Central memory CD8-positive, alpha-beta T cell (primary cell): ENCODE results near the gene NUB1.
A peak's percentile ranks its signal among the peaks of the same experiment; 100 is the strongest.

Source experiments
- ATAC-seq: fragments of 150-1000 bp; cut with Tn5 transposase; replicated peaks from 2 replicates; pipeline ENCODE4 v1.10.0; 2022; ENCODE audit warnings: mild to moderate bottlenecking, moderate FRiP score, moderate number of reproducible peaks; ENCODE audit not compliant: poor library complexity, severe bottlenecking; ENCODE audit errors: extremely low read depth
- DNase-seq, 2 donors: peaks; one replicate each; pipeline ENCODE4 v3.0.0; 2021; ENCODE audit warnings: low spot score in 2 of 2
- H3K27ac Mint-ChIP-seq: one replicate; pipeline ENCODE4 v1.8.0; 2022; ENCODE audit warnings: low read depth, mild to moderate bottlenecking, moderate library complexity, mixed read lengths
- H3K27me3 Mint-ChIP-seq: one replicate; pipeline ENCODE4 v1.8.0; 2022; ENCODE audit warnings: mixed read lengths
- H3K36me3 Mint-ChIP-seq: one replicate; pipeline ENCODE4 v1.8.0; 2022; ENCODE audit warnings: mild to moderate bottlenecking, moderate library complexity, mixed read lengths; ENCODE audit not compliant: insufficient read depth
- H3K4me1 Mint-ChIP-seq: one replicate; pipeline ENCODE4 v1.8.0; 2022; ENCODE audit warnings: mixed read lengths
- H3K4me3 Mint-ChIP-seq: one replicate; pipeline ENCODE4 v1.8.0; 2022; ENCODE audit warnings: mild to moderate bottlenecking, moderate library complexity, mixed read lengths
- H3K9me3 Mint-ChIP-seq: one replicate; pipeline ENCODE4 v1.8.0; 2022; ENCODE audit warnings: mixed read lengths

NUB1 gene

GRCh38 chr7:151410405-151411390 is 69.1 kb downstream of the NUB1 start:
- peaks cover 43% of the 10 kb centered on the region for H3K4me1 Mint-ChIP-seq
- peaks cover 34% of the 10 kb centered on the region for H3K36me3 Mint-ChIP-seq
- ATAC-seq (no peak), DNase-seq (peak; percentile 25 to 31)
- peak overlapping the region; percentile 69 for H3K4me3 Mint-ChIP-seq
- no peaks in the 10 kb centered on the region for H3K9me3 Mint-ChIP-seq
- H3K27me3 Mint-ChIP-seq: peaks cover 26% of the 10 kb centered on the region
- peak overlapping the region; percentile 94 for H3K27ac Mint-ChIP-seq

GRCh38 chr7:151411551-151411950 is 69.9 kb downstream of the NUB1 start:
- peak overlapping the region; percentile 69 for H3K4me3 Mint-ChIP-seq
- H3K27ac Mint-ChIP-seq: peak overlapping the region; percentile 94
- H3K9me3 Mint-ChIP-seq: no peaks in the 10 kb centered on the region
- H3K4me1 Mint-ChIP-seq: peaks cover 43% of the 10 kb centered on the region
- DNase-seq (no peak), ATAC-seq (no peak)
- H3K36me3 Mint-ChIP-seq: peaks cover 34% of the 10 kb centered on the region
- peaks cover 29% of the 10 kb centered on the region for H3K27me3 Mint-ChIP-seq

GRCh38 chr7:151412318-151412717 is 70.7 kb downstream of the NUB1 start:
- ATAC-seq: no peak
- Mint-ChIP-seq H3K27ac (no peak overlapping the region), H3K27me3 (peaks cover 37% of the 10 kb centered on the region)

GRCh38 chr7:151413241-151413640 is 71.6 kb downstream of the NUB1 start:
- H3K9me3 Mint-ChIP-seq: no peaks in the 10 kb centered on the region
- H3K36me3 Mint-ChIP-seq: peaks cover 35% of the 10 kb centered on the region
- H3K4me3 Mint-ChIP-seq: peak overlapping the region; percentile 2
- ATAC-seq (no peak), DNase-seq (no peak)
- no peak overlapping the region for H3K27ac Mint-ChIP-seq
- H3K27me3 Mint-ChIP-seq: peaks cover 39% of the 10 kb centered on the region
- peaks cover 43% of the 10 kb centered on the region for H3K4me1 Mint-ChIP-seq

More at GRCh38 chr7:151412318-151412717, 70.7 kb downstream of the NUB1 start:
- no peak overlapping the region for H3K4me3 Mint-ChIP-seq
- peaks cover 43% of the 10 kb centered on the region for H3K4me1 Mint-ChIP-seq
- no peaks in the 10 kb centered on the region for H3K9me3 Mint-ChIP-seq
- H3K36me3 Mint-ChIP-seq: peaks cover 34% of the 10 kb centered on the region
- DNase-seq: no peak

- Mint-ChIP-seq H3K9me3 (peaks cover 3% of the 10 kb centered on the region), H3K36me3 (peaks cover 20% of the 10 kb centered on the region), H3K4me3 (no peak overlapping the region), H3K4me1 (peaks cover 34% of the 10 kb centered on the region), H3K27me3 (peaks cover 40% of the 10 kb centered on the region), H3K27ac (no peak overlapping the region)
- no peak for DNase-seq
- ATAC-seq: no peak
These were observed 73.9 kb downstream of the NUB1 start for GRCh38 chr7:151415375-151416105.

GRCh38 chr7:151416112-151416940 is 74.7 kb downstream of the NUB1 start:
- Mint-ChIP-seq H3K36me3 (peaks cover 14% of the 10 kb centered on the region), H3K9me3 (peaks cover 5% of the 10 kb centered on the region), H3K27me3 (peaks cover 40% of the 10 kb centered on the region), H3K4me1 (peaks cover 26% of the 10 kb centered on the region), H3K4me3 (no peak overlapping the region), H3K27ac (no peak overlapping the region)
- ATAC-seq (no peak), DNase-seq (no peak)

GRCh38 chr7:151416941-151417315 is 75.3 kb downstream of the NUB1 start:
- Mint-ChIP-seq H3K4me3 (no peak overlapping the region), H3K27ac (peak overlapping the region; percentile 35), H3K36me3 (peaks cover 11% of the 10 kb centered on the region), H3K4me1 (peaks cover 24% of the 10 kb centered on the region), H3K27me3 (peaks cover 40% of the 10 kb centered on the region), H3K9me3 (peaks cover 5% of the 10 kb centered on the region)
- DNase-seq (no peak), ATAC-seq (no peak)

GRCh38 chr7:151420144-151420543 is 78.5 kb downstream of the NUB1 start:
- peaks cover 5% of the 10 kb centered on the region for H3K9me3 Mint-ChIP-seq

GRCh38 chr7:151422212-151422611 is 80.6 kb downstream of the NUB1 start:
- Mint-ChIP-seq H3K27me3 (peaks cover 37% of the 10 kb centered on the region), H3K27ac (no peak overlapping the region), H3K9me3 (peaks cover 5% of the 10 kb centered on the region), H3K4me3 (no peak overlapping the region), H3K4me1 (no peaks in the 10 kb centered on the region), H3K36me3 (peaks cover 2% of the 10 kb centered on the region)
- no peak for DNase-seq
- ATAC-seq: no peak

More at GRCh38 chr7:151420144-151420543, 78.5 kb downstream of the NUB1 start:
- ATAC-seq (no peak), DNase-seq (no peak)
- Mint-ChIP-seq H3K27me3 (peaks cover 47% of the 10 kb centered on the region), H3K4me1 (no peaks in the 10 kb centered on the region), H3K4me3 (no peak overlapping the region), H3K27ac (no peak overlapping the region), H3K36me3 (peaks cover 2% of the 10 kb centered on the region)

GRCh38 chr7:151423226-151423625 is 81.6 kb downstream of the NUB1 start:
- H3K36me3 Mint-ChIP-seq: no peaks in the 10 kb centered on the region
- peaks cover 34% of the 10 kb centered on the region for H3K27me3 Mint-ChIP-seq
- peaks cover 6% of the 10 kb centered on the region for H3K4me1 Mint-ChIP-seq
- no peak overlapping the region for H3K4me3 Mint-ChIP-seq
- H3K9me3 Mint-ChIP-seq: peaks cover 5% of the 10 kb centered on the region
- ATAC-seq (no peak), DNase-seq (no peak)
- H3K27ac Mint-ChIP-seq: no peak overlapping the region

- H3K4me3 Mint-ChIP-seq: no peak overlapping the region
- peaks cover 5% of the 10 kb centered on the region for H3K9me3 Mint-ChIP-seq
- H3K27ac Mint-ChIP-seq: no peak overlapping the region
- ATAC-seq (no peak), DNase-seq (no peak)
- peaks cover 11% of the 10 kb centered on the region for H3K4me1 Mint-ChIP-seq
- peaks cover 34% of the 10 kb centered on the region for H3K27me3 Mint-ChIP-seq
- no peaks in the 10 kb centered on the region for H3K36me3 Mint-ChIP-seq
These were observed 82.3 kb downstream of the NUB1 start for GRCh38 chr7:151423936-151424335.

- Mint-ChIP-seq H3K27me3 (peaks cover 34% of the 10 kb centered on the region), H3K4me3 (no peak overlapping the region), H3K9me3 (peaks cover 5% of the 10 kb centered on the region), H3K4me1 (peaks cover 20% of the 10 kb centered on the region), H3K27ac (no peak overlapping the region), H3K36me3 (peaks cover 3% of the 10 kb centered on the region)
- no peak for ATAC-seq
- DNase-seq: no peak
These were observed 83.2 kb downstream of the NUB1 start for GRCh38 chr7:151424799-151425198.
